ENCODE results near the gene DYSF.

DYSF gene

DNA sequence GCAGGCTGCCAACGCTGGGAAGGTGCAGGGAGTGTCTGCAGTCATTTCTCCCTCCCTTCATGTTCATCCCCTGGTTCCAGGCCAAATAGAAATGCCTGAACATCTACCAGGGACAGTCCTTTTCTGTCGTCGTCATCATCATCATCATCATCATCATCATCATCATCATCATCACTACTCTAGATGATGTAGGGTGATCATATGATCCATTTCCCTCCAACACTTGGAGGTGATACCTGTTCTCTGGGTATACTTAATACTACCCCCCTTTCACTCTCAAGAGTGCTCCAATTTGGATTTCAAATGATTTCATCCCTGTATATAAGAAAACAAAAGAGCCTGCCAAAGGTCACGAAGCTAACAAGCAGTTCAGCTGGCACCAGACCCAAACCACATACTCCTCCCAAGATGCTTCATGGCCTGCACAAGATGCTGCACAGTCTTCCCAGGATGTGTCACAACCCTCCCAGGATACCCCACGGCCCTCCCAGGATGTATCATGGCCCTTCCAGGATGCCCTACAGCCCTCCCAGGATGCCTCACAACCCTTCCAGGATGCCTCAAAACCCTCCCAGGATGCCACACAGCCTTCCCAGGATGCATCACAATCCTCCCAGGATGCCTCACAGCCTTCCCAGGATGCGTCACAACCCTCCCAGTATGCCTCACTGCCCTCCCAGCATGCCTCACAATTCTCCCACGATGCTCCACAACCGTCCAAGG is 257.9 kb downstream of the DYSF start:
- TF ChIP-seq GATA3 (IDR thresholded peaks at IDR 0.05; ENCODE audit: low read depth, low read length) (no peak), GATA2 (IDR thresholded peaks at IDR 0.05; ENCODE audit: low read depth, low read length) (no peak)

DNA sequence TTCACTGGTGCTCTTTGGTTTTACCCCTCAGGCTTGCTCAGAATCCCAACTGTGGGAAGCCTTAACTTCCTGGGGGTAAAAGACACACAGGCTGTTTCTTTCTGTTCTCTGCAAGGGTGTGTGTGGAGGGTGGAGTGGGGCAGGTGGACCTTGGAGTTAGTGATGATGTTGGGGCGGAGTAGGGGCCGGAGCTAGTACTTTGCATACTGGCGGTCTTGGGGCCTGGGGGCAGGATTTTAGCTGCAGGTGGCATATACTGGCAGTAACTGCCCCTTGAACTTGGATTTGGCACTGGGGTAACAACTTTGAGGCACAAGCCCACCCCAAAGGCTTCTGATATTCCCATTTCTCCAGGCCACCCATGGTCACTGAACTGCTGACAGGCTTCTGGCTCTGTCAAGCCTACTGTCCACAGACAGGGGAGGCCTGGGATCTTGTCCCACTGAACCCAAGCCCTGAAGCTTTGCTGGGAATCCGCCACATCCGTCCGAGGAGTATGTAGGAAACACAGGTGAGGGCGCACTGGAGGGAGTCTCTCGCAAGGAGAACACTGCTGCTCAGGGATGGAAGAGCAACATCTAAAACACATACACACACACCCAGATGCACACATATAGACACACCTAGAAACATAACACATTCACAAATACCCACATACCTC is 258.9 kb downstream of the DYSF start:
- TF ChIP-seq GATA3 (IDR thresholded peaks at IDR 0.05; ENCODE audit: low read depth, low read length) (no peak), GATA2 (IDR thresholded peaks at IDR 0.05; ENCODE audit: low read depth, low read length) (no peak)

DNA sequence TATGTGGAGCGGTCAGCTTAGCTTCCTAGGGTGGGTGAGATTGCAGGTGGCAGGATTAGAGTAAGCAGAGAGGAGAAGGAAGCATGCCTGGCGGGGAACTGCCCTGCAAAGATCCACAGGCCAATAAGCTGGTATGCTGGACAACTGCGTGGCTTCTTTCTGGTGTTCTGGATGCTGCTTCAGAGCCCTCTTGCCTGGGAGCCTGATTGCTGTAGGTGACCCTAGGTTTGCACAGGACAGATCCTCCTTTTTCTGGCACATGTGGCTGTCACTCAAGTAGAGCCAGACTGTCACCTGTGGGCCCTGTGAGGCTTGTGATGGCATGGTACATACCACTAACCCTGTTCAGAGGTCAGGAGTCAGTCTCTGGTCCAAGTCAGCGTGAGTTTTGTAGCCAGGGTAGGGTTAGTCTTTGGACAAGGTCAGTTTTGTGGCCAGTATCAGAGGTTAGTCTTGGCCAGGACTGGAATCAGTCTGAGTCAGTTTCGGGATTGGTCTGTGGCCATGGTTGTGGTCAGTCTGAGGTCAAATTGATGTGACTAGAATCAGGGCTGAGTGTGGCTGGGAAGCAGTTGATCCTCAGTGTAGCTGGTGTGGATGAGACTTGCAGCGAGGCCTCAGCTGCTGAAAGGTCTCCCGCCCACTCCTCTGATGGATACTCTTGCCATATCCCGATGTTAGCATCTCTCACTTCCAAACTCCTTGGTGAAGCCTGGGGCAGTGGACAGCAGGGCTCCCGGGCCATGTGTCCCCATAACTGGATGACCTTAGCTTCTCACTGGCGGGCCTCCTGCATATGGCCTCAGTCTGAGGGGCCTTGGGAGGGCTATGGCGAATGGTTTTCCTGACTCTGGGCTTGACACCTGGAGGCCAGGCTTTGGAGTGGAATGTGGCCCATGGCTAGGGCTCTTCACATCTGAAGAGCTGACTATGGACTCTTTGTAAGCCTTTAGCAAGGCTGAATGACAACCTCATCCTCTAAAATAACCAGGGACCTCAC is 260.5 kb downstream of the DYSF start:
- TF ChIP-seq GATA2 (IDR thresholded peaks at IDR 0.05; ENCODE audit: low read depth, low read length) = no peak
- no peak for TF ChIP-seq GATA3 (IDR thresholded peaks at IDR 0.05; ENCODE audit: low read depth, low read length)

DNA sequence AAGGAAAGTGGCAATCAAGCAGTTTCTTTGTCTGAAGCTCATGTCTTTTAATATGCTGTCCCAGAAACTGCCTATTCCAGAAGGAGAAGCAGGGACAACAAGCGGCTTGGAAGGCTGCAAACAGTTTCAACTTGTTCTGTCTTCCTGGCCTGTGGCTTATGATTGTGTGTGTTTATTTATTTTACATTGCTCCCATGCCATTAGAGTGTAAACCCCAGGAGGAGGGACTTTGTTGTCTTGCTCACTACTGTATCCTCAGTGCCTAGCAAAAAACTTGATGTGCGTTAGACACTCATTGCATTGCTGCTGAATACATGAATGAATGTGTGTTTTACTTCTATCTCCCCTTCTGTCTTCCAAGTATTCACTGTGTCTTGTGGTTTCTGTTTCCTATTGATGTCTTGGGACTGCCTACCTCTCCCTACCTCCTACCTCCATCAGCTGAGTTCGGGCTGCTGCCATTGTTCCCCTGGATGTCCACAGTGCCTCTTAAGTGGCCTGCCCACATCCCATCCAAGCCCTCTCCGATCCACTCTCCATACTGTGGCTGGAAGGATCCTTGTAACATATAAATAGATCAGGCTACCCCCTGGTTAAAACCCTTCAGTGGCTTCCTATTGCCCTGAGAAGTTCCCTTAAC is 261.4 kb downstream of the DYSF start:
- TF ChIP-seq GATA2 (IDR thresholded peaks at IDR 0.05; ENCODE audit: low read depth, low read length) (no peak), GATA3 (IDR thresholded peaks at IDR 0.05; ENCODE audit: low read depth, low read length) (no peak)

DNA sequence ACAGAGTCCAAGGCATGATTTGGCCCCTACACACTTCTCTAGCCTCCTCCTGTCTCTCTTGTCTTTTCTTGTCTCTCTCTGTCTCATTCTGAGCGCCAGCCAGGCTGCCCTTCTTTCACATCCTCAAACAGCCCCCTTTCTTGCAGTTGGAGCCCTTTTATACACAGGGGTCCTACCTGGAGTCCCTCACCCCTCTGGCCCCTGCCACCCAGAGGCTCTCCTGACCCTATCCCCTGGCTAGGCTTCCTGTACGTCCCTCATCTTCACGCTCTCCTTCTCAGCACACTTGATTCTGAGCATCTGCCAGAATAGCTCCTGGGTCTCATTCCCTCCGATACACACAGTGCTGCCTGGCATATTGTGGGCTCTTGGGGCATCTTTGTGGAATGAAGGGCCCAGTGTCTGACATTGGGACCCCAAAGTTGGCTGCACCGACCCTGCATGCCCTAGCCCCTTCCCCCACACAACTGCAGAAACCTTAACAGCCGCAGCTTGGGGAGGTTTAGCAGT is 261.9 kb downstream of the DYSF start:
- no peak for TF ChIP-seq GATA2 (IDR thresholded peaks at IDR 0.05; ENCODE audit: low read depth, low read length)
- no peak for TF ChIP-seq GATA3 (IDR thresholded peaks at IDR 0.05; ENCODE audit: low read depth, low read length)

DNA sequence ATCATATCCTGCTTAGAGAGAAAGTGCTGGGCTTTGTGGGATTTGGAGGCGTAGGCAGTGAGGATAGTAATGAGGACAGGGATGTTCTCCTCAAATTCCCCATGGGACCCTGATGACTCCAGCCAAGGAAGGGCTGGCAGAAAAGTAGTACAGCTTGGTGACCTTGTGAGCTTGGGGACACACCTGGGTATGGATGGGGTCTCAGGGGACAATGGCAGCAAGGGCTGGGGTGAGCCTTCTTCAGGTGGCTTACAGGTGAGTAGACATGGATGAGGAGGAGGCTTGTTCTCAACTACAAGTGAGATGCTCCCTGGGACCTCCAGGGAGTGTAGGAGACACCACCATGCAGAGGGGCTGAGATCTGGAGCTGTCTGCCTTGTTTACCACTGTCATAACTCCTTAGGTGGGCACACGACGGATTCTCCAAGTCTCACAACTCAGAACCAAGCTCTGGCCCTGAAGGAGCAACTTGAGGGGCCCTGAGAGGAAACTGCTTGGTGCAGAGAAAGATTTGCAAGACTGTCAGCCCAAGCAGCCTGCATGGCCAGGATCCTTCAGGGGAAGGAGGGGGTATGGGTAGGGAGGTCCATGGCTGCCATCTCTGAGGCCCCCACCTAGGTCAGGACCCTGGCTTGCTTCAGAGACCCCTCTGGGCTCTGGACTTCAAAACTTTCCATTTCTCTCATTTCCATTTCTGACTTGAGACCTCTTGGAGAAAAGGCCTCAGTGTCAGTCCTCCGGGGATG is 262.8 kb downstream of the DYSF start:
- no peak for TF ChIP-seq GATA3 (IDR thresholded peaks at IDR 0.05; ENCODE audit: low read depth, low read length)
- no peak for TF ChIP-seq GATA2 (IDR thresholded peaks at IDR 0.05; ENCODE audit: low read depth, low read length)

DNA sequence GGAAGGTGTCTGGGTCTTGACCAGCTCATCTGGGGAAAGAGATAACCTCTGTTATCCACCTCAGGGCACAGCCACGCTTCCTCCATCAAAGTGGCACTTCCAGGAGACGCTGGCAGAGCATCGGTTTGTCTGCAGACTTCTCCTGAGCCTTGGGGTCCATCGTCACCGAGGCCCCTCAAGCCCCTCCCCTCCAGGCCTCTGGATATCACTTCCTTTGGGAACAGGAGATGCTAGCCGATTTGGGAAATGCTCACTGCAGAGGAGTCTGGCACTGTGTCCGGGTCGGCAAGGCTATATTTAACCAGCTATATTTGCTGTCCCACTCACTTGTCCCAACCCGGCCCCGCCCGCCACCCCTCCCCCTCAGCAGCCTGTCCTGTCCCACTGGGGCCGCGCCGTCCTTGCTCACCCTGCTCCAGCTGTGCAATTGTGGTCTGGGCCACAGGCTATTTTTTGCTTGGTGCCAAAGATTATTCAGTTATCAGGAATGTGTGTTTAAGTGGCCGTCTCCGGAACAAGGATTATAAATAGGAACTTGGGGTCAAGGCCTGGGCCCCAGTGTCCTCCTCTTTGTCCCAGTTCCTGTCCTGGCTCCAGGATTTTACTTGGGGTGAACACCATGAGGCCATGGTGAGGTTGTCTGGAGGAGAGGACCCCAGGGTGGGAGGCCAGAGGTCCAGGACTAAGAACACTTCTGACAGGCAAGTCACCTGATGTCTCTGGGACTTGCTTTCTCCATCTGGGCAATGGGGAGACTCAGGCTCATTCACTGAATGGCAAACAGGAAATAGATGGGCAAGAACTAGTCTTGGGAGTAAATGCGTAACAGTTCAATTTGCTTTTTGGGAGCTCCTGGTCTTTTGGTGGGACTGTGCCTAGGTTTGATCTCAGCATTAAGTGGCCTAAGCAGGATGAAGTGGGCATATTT is 263.6 kb downstream of the DYSF start:
- TF ChIP-seq GATA2 (IDR thresholded peaks at IDR 0.05; ENCODE audit: low read depth, low read length) = no peak
- TF ChIP-seq GATA3 (IDR thresholded peaks at IDR 0.05; ENCODE audit: low read depth, low read length) = no peak

DNA sequence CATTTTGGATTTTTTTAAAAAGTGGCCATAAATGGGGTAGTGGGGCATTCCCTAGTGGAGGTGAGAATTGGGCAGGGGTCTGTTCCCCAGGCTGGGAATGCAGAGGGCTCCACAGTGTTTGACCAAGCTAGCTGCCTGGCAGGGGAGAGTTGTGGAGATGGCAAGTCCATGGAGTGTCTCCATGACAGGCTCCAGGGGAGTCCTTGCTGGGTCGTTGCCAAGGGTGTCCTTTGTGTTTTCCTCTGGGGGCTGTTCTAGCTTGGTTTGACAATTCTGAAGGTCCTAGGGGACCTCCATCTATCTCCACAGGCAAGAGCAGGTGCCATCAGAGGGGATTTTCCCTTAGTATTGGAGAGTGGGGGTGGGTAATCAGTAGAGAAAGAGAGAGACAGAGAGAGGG is 265.3 kb downstream of the DYSF start:
- TF ChIP-seq GATA2 (IDR thresholded peaks at IDR 0.05; ENCODE audit: low read depth, low read length) (no peak), GATA3 (IDR thresholded peaks at IDR 0.05; ENCODE audit: low read depth, low read length) (no peak)

DNA sequence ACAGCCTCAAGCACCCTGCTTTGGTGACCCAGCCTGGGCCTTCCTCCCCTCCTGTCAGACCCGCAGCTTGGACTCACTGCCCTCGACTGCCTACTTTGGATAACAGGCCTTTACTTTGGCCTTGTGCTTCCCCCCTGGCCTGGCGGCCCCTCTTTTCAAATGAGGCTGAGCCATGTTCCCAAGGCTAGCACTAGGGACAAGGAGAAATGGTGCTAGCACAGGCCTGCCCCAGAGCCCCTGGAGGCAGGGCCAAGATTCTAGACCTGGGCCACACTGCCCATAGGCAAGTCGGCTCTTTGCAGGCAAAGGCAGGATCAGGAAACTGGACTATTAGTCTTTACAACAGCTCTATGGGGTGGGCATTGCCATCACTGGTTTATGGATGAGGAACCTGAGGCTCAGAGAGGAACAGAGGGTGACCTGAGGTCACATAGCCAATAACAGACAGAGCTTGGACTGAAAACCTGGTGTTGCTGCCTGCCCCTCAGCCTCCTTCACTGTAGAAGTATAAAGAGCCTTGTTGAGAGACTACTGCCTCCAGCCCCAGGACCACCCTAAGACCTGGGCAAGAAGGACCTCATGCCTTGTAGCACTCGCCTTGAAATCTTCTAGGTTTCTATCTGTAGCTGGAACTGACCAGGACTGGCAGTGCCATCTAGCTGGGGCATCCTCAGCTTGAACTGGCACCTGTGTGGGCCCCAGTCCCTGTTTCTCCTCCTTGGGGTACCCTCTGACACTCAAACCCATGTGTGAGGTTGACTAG is 266.3 kb downstream of the DYSF start:
- TF ChIP-seq GATA2 (IDR thresholded peaks at IDR 0.05; ENCODE audit: low read depth, low read length) (no peak), GATA3 (IDR thresholded peaks at IDR 0.05; ENCODE audit: low read depth, low read length) (no peak)

DNA sequence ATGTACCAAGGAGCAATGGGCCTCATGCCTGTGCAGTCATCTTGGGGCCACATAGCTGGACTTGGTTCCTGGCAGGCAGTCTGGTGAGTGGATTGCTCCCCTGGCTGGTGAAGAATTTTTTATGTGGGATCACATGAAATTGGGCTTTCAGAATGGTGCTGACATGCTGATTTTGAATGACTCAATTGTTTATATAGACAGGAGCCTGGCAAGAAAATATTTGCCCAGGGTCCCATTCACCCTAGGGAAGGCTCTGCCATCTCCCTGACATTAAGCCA is 266.9 kb downstream of the DYSF start:
- no peak for TF ChIP-seq GATA2 (IDR thresholded peaks at IDR 0.05; ENCODE audit: low read depth, low read length)
- no peak for TF ChIP-seq GATA3 (IDR thresholded peaks at IDR 0.05; ENCODE audit: low read depth, low read length)

DNA sequence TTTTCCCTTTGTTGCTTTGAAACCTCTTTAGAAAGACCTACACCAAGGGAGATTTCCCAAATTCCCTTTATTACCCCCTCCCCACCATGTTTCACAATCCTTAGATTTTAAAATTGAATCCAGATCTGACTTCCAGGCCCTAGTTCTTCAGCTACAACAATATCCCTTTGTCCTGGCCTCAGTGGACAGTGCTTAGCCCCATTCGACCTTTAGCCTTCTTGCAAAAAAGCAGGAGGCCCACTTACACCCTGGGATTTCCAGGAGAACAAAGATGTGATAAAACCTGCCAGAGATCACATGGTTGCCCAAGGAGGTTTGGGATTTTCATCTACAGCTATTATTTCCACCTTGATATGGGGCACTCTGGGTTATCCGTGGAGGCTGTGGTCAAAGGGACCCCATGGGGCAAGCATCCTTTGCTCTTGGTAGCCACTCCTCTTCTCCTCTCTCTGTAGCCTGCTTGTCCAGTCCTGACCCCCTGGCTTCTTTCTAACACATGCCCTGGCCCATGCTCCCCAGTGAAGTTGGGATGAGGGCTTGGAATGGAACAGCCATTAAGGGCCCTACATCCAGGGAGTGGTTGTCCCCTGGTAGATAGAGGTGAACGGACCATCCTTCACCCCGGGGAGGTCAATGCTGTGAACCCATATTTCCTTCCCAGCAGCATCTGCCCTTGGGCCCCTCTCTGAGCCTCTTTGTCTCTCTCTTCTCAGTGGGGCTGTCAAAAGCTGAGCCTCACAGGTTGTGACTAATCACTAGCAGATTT is 267.4 kb downstream of the DYSF start:
- TF ChIP-seq GATA3 (IDR thresholded peaks at IDR 0.05; ENCODE audit: low read depth, low read length) (no peak), GATA2 (IDR thresholded peaks at IDR 0.05; ENCODE audit: low read depth, low read length) (no peak)

Measured in SH-SY5Y (cell line).